OCI-LY7 (cell line): Measurements from ENCODE around the gene TJP2. TPM values are rescaled to one million over a fixed set of nuclear protein-coding genes. Genes with fewer than 3 reads are reported as not detected.

Experiments used
- BruUV-seq: library from RNA; stranded (reverse); fragments of 400-500 nt; replicated peaks from 2 replicates; lab custom pipeline; 2021; lab: Mats Ljungman, UMichigan
- CTCF ChIA-PET: fragments of 300-600 bp; sonication (Branson Sonifier 250); formaldehyde crosslinking; loops from one replicate; lab custom pipeline; 2022; ENCODE audit warnings: antibody characterized with exemption; ENCODE audit not compliant: unreplicated experiment; lab: Charles Lee
- POLR2A ChIA-PET: fragments of 300-600 bp; sonication (Branson Sonifier 250); formaldehyde crosslinking; loops from one replicate; lab custom pipeline; 2022; ENCODE audit warnings: antibody characterized with exemption; lab: Charles Lee
- DNase-seq: peaks from one replicate; pipeline ENCODE4 v3.0.0-alpha.2; 2015; ENCODE audit warnings: low spot score
- H2AFZ ChIP-seq: fragments of 200-600 bp; sonication (generic), shearing (Covaris generic); 2 replicates; pipeline ENCODE4 v1.6.1; 2014; ENCODE audit warnings: mild to moderate bottlenecking, antibody characterized with exemption, low read length, moderate library complexity
- H3K27ac ChIP-seq: fragments of 200-600 bp; sonication (generic); 2 replicates; pipeline ENCODE4 v1.5.1; 2014; ENCODE audit warnings: mixed run types, low read depth, mild to moderate bottlenecking, moderate library complexity, low read length, inconsistent platforms; ENCODE audit not compliant: poor library complexity, severe bottlenecking
- H3K36me3 ChIP-seq: fragments of 200-600 bp; sonication (generic); 2 replicates; pipeline ENCODE4 v1.6.1; 2014; ENCODE audit warnings: mild to moderate bottlenecking, antibody characterized with exemption, low read length, moderate library complexity, mixed read lengths; ENCODE audit not compliant: insufficient read depth
- H3K4me1 ChIP-seq: fragments of 200-600 bp; sonication (generic); 2 replicates; pipeline ENCODE4 v1.5.1; 2014; ENCODE audit warnings: mild to moderate bottlenecking, low read length; ENCODE audit not compliant: insufficient read depth, poor library complexity, severe bottlenecking
- H3K4me2 ChIP-seq: fragments of 200-600 bp; sonication (generic); 2 replicates; pipeline ENCODE4 v1.6.1; 2014; ENCODE audit warnings: mild to moderate bottlenecking, low read length
- H3K4me3 ChIP-seq: fragments of 200-600 bp; sonication (generic); 2 replicates; pipeline ENCODE4 v1.5.1; 2014; ENCODE audit warnings: mild to moderate bottlenecking, low read depth, low read length; ENCODE audit not compliant: poor library complexity, severe bottlenecking
- H3K79me2 ChIP-seq: fragments of 200-600 bp; sonication (generic); 2 replicates; pipeline ENCODE4 v1.6.1; 2016; ENCODE audit warnings: low read depth, mild to moderate bottlenecking, low read length, moderate library complexity, mixed read lengths; ENCODE audit not compliant: insufficient read depth
- H3K9me2 ChIP-seq: fragments of 200-600 bp; sonication (generic); 2 replicates; pipeline ENCODE4 v1.6.1; 2016; ENCODE audit warnings: mild to moderate bottlenecking, low read length, mixed read lengths; ENCODE audit not compliant: insufficient read depth
- H3K9me3 ChIP-seq: fragments of 200-600 bp; sonication (generic); 2 replicates; pipeline ENCODE4 v1.6.1; 2014; ENCODE audit warnings: mild to moderate bottlenecking, mixed run types, low read length, mixed read lengths
- H4K20me1 ChIP-seq: fragments of 200-600 bp; sonication (generic); 2 replicates; pipeline ENCODE4 v1.6.1; 2014; ENCODE audit warnings: mild to moderate bottlenecking, antibody characterized with exemption, low read length, moderate library complexity, mixed read lengths; ENCODE audit not compliant: insufficient read depth
- CTCF ChIP-seq: fragments of 200-600 bp; sonication (generic); conservative IDR thresholded peaks from 2 replicates; pipeline ENCODE4 v1.5.1; 2014; ENCODE audit warnings: mild to moderate bottlenecking, antibody characterized with exemption, low read length, moderate library complexity, mixed read lengths
- EZH2phosphoT487 ChIP-seq: fragments of 200-600 bp; sonication (generic); IDR thresholded peaks from 2 replicates; pipeline ENCODE4 v1.6.1; 2018; ENCODE audit warnings: low read depth, borderline replicate concordance, mild to moderate bottlenecking, mixed run types, antibody characterized with exemption, low read length, moderate library complexity, mixed read lengths
- intact Hi-C: fragments of 100-400 bp; cut with micrococcal nuclease; formaldehyde crosslinking; loops from one replicate; pipeline ENCODE4 v1.10.0; 2022; ENCODE audit not compliant: unreplicated experiment
- total RNA-seq, 2 experiments: library from RNA; depleted of rRNA in 1 of 2; stranded (reverse); fragments of >200 nt in 1 of 2; shearing (Covaris generic) in 1 of 2; gene quantifications; 2 replicates each; pipeline ENCODE4 v1.2.3, GENCODE V29; 2014 to 2022

TJP2 gene
- total RNA-seq, 2 experiments from 2014 or later, result 15.1 to 18.0 TPM

GRCh38 chr9:69249337-69249736, 75.3 kb downstream of the TJP2 start:
- Histone ChIP-seq H4K20me1 (no peaks in the 10 kb centered on the region), H3K4me1 (no peaks in the 10 kb centered on the region), H3K79me2 (no peaks in the 10 kb centered on the region), H2AFZ (no peak overlapping the region), H3K36me3 (no peaks in the 10 kb centered on the region), H3K4me2 (no peak overlapping the region), H3K4me3 (no peak overlapping the region), H3K9me3 (no peaks in the 10 kb centered on the region), H3K27ac (no peak overlapping the region), H3K9me2 (no peaks in the 10 kb centered on the region)
- ChIA-PET CTCF (no interaction called here), POLR2A (no interaction called here)
- DNase-seq, result no peak
- BruUV-seq, result no TSS peak
- intact Hi-C loops, result no loop called here
- TF ChIP-seq EZH2phosphoT487, result no peak
- no peak for TF ChIP-seq CTCF

GRCh38 chr9:69250681-69251080, 76.6 kb downstream of the TJP2 start:
- H3K4me1 ChIP-seq, result no peaks in the 10 kb centered on the region
- no peak overlapping the region for H2AFZ ChIP-seq
- no peaks in the 10 kb centered on the region for H3K9me2 ChIP-seq
- intact Hi-C loops, result no loop called here
- H3K9me3 ChIP-seq, result no peaks in the 10 kb centered on the region
- no peak overlapping the region for H3K27ac ChIP-seq
- H3K4me3 ChIP-seq, result no peak overlapping the region
- H4K20me1 ChIP-seq, result no peaks in the 10 kb centered on the region
- TF ChIP-seq CTCF (no peak), EZH2phosphoT487 (no peak)
- BruUV-seq, result no TSS peak
- no peak for DNase-seq
- ChIA-PET CTCF (no interaction called here), POLR2A (no interaction called here)
- no peak overlapping the region for H3K4me2 ChIP-seq
- no peaks in the 10 kb centered on the region for H3K79me2 ChIP-seq
- H3K36me3 ChIP-seq, result no peaks in the 10 kb centered on the region

GRCh38 chr9:69252436-69252835, 78.4 kb downstream of the TJP2 start:
- BruUV-seq, result no TSS peak
- no peak overlapping the region for H2AFZ ChIP-seq
- no peaks in the 10 kb centered on the region for H3K79me2 ChIP-seq
- TF ChIP-seq EZH2phosphoT487 (no peak), CTCF (no peak)
- intact Hi-C loops, result no loop called here
- no peaks in the 10 kb centered on the region for H3K9me3 ChIP-seq
- ChIA-PET POLR2A (no interaction called here), CTCF (no interaction called here)
- H3K4me2 ChIP-seq, result no peak overlapping the region
- H3K4me3 ChIP-seq, result no peak overlapping the region
- no peak overlapping the region for H3K27ac ChIP-seq
- no peaks in the 10 kb centered on the region for H3K9me2 ChIP-seq
- H3K4me1 ChIP-seq, result no peaks in the 10 kb centered on the region
- H3K36me3 ChIP-seq, result no peaks in the 10 kb centered on the region; the same call in 1 of the 2 replicates
- no peaks in the 10 kb centered on the region for H4K20me1 ChIP-seq
- no peak for DNase-seq
